GM19351 (cell line): Measurements from ENCODE around the gene GALM.
"Not testable (repeated sequence)": the region's sequence is repeated elsewhere in the genome, so short reads cannot be mapped to it uniquely, and the experiment has no call there.

ENCODE experiments used
- ATAC-seq: cut with Tn5 transposase; IDR thresholded peaks from one replicate; pipeline ENCODE4 v1.9.1; 2021; ENCODE audit warnings: mild to moderate bottlenecking, moderate library complexity; ENCODE audit not compliant: unreplicated experiment

Gene GALM

DNA sequence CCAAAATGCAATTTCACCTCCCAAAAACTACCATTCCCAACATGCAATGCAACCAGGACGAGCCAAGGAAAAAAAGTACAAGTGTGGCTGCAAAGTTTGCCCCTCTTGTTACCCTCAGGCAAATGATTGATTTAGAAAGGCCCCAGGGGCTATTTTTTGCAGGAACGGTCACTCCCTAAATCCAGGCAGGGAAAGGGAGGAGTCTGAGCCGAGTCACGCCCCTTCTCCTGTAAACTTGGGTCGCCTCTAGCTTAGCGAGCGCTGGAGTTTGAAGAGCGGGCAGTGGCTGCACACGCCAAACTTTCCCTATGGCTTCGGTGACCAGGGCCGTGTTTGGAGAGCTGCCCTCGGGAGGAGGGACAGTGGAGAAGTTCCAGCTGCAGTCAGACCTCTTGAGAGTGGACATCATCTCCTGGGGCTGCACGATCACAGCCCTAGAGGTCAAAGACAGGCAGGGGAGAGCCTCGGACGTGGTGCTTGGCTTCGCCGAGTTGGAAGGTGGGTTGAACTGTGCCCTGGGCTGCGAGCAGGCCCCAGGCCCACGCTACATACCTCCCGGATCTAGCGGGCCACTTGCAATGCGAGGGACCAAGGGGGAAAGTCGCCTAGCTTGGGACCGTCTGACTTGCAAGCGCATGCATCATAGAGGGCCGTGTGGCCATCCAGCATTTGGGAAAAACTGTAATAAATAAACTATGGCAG, at the start of gene GALM:
Gene GALM (plus strand): TSS at position 261 of the 702 bp plus-strand sequence. CDS start 48 bp downstream, at position 309.
- ATAC-seq, result no peak

DNA sequence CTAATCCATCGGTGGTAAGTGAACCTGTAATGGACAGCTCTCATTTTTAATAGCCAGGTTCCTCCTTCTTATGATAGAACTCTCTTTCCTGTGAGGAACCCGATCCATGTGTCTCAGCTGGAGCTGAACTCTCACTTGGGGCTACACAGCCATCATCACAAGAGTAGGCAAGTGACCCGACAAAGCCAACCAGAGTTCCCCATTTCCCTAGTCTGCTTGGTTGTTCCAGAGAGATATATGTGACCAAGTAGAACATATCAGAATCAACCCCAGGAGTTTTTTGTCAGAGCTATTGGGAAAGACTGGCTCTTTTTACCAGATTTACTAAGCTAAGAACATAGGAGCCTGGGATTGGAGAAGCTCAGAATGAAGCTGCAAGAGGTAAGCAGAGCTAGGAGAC, 48.6 kb upstream of the GALM start:
- no peak for ATAC-seq

DNA sequence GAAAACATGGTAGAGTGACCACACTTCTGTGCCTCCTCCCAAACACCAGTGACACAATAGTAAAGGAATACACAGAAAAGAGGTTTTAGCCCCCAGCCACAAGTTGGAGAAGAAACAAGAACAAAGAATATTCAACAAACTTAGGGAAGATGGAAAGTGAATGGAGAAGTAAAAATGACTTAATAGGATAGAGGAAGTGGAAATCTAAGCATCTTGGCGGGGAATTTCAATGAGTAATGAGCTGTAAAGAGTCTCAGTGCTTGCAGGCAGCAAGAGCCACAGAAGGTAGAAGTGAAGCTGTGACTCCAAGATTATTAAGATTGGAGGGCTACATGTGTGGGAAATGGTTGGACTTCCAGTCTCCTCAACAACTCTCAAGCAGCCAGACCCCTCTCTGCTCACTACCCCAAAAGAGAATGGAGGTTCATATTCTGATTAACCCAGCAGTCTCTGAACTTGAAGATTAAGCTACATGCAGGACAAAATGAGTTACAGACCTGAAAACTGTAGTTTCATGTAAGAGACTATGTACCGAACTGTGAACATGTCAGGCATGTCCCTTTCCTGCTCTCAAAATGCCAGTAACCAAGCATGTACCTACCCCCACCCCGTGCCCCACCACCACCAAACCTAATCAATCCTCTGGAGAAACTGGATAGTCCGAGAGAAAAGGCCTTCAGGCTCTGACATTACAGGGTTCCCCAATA, 46.3 kb upstream of the GALM start:
- ATAC-seq, result peak; percentile 58

DNA sequence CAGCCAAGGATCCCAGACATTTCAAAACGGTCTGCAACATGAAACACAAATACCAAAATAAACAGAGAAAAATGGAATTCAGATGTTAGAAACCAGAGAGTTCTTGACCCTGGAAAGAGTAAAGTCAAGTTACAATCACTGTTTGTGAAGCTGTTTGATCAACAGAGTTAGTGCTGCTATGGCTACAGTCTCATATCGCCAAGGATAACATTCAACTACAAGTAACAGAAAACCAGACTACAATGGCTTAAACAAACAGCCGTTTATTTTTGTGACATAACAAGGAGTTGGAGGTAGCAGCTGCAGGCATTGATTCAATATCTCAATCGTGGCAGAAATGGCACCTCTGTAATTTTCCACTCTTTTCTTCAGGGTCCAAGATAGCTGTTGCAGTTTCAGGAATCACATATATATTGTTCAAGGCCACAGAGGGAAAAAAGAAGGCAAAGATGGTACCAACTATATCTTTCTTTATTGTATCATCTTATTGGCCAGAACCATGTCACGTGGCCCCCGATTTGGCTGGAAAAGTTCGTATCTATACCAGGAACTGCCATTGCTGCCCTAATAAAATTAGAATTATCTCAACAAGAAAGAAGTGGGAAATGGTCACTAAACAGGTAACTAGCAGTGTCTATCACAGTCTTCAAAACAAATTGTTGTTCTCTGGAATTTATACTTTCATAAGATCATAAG, 45.5 kb upstream of the GALM start:
- ATAC-seq, result no peak

DNA sequence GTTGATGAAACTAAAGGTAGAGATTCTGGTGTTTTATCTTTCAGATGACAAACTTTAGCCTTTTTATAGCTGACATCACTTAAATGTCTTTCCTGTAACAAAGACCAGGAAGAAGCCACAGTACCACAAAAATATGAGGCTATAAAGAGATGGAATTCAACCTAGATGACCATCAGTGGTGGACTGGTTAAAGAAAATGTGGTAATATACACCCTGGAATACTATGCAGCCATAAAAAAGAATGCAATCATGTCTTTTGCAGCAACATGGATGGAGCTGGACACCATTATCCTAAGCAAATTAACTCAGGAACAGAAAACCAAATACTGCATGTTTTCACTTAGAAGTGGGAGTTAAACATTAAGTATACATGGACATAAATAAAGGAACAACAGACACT, 44.9 kb upstream of the GALM start:
- ATAC-seq, result no peak

DNA sequence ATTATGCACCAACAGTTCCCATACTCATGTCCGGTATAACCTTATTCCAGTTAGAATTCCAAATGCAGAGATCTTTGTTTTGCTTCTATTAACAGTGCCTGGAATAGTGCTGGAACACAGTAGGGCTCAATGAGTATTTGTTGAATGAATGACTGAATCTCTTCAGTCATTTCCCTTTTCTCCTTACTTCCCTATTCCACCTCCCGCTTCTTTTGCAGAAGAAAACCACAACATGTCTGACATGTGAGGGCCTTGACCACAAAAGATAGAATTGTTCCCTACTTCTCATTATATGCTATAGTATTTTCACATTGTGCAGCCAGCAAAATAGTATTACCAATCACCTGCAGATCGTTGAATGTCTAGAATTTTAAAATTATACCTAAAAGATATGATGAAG, 43.7 kb upstream of the GALM start:
- ATAC-seq, result no peak

DNA sequence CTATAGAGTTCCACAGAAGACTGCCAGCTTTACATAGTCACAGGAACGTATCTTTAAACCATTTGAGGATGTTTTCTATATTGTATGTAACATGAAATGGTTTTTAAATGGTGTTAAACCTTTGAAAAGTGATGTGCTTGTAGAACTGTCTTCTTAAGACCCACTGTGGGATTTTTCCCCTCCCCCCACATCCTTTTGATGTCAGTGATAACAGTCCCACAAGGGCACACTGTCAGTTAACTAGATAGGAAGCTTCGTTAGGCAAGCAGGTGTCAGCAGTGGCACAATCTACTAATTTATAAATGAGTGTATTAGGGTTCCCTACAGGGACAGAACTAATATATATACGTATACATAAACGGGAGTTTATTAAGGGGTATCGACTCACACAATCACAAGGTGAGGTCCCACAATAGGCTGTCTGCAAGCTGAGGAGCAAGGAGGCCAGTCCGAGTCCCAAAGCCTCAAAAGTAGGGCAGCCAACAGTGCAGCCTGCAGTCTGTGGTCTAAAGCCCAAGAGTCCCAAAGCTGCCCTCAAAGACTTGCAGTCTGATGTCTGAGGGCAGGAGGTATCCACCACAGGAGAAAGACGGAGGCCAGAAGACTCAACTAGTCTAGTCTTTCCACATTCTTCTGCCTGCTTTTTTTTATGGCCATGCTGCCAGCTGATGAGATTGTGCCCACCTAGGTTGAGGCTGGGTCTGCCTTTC, 39.4 kb upstream of the GALM start:
- ATAC-seq, result no peak

DNA sequence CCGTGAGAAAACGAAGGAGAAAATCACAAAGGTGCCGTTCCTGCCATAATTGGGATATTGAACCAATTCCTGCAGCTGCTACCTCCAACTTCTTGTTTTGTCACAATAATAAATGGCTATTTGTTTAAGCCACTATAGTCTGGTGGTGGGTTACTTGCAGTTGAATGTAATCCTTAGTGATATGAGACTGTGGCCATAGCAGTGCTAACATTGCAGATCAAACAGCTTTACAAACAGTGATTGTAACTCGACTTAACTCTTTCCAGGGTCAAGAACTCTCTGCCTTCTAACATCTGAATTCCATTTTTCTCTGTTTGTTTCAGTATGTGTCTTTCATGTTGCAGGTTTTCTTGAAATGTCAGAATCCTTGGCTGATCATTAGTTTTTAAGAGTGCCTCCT, 38.5 kb upstream of the GALM start:
- no peak for ATAC-seq

DNA sequence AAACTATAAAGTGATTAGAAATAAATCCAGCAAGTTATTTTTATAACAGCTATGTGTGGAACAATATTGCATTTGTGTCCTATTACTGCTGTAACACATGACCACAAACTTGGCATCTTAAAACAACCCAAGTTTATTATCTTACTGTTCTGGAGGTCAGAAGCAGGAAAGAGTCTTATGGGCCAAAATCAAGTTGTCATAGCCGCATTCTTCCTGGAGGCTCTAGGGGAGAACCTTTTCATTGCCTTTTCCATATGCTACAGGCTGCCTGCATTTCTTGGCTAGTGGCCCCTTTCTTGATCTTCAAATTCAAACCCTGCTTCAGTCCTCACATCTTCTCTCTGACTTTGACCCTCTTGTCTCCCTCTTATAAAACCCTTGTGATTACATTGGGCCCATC, 36.2 kb upstream of the GALM start:
- no peak for ATAC-seq

DNA sequence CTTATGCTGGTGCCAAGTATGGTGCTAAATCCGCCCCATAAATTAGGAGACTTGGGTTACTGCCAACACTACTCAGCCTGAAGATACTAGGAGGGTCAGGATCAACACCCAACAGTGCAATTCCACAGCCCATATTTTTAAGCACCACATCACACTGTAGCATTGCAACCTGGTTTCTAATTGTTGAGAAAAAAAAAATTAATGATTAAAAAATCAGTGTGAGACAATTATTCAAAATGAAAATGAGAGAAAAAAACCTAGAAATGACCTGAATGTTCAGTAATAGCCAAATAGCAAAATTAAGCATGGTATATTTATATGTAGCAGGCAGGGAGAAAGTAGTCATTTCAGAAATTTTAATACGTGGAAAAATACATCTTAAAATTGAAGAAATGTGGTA, 33.9 kb upstream of the GALM start:
- no peak for ATAC-seq

DNA sequence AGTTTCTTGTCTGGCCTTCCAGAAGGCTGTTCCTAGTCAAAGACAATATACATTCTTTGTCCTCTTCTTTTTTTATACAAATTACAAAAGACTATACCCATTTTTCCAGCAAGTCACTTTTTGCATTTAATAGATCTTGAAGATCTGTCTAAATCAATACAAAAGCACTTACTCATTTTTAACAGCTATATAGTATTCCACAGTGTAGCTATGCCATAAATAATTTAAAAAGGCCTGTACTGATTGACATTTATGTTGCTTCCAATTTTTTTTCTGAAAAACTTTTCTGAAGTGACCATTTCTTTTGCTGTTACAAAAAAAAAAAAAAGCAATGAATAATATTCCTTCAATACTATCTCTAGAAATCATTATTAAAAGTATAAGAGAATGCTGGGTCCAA, 32.9 kb upstream of the GALM start:
- no peak for ATAC-seq

DNA sequence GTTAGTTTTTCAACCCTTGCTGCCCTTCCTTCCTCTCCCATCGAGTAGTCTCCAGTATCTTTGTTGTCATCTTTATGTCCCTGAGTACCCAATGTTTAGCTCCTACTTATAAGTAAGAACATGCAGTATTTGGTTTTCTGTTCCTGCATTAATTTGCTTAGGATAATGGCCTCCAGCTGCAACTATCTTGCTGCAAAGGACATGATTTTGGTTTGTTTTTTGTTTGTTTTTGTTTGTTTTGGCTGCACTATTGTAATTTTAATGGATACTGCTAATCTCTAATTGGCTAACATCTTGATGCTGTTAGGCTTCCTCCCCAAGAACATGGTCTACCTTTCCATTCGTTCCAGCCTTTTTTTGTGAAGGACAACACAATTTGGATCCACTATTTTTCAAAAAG, 32.0 kb upstream of the GALM start:
- ATAC-seq, result no peak

DNA sequence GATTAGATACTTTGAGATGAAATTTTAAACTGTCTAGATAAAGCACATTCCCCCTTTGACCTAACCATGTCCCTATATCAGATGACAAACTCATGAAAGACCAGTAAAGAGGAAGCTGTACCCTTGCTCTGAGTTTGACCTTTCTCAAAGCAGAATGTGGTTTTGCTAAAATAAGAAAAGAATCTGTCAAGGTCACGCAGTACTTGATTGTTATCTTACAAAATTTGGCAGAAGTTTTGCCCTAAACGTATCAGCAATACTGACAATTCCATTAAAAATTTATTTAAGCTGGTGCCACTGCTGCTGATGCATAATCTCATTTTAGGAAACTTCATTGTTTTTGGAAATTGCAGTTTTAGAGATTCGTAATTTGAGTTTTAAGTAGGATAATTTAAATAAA, 31.2 kb upstream of the GALM start:
- peak; percentile 95 for ATAC-seq

DNA sequence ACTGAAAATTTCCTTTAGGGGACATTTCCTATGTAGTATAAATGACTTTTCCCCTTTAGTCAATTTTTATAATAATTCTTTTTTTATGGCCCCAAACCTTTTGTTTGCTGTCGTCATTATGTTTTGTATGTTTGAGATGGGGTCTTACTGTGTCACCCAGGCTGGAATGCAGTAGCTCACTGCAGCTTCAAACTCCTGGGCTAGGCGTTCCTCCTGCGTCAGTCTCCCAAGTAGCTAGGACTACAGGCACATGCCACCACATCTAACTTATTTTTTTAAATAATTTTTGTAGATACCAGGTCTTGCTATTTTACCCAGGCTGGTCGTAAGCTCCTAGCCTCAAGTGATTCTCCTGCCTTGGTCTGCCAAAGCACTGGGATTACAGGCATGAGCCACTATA, 30.8 kb upstream of the GALM start:
- ATAC-seq, result no peak

DNA sequence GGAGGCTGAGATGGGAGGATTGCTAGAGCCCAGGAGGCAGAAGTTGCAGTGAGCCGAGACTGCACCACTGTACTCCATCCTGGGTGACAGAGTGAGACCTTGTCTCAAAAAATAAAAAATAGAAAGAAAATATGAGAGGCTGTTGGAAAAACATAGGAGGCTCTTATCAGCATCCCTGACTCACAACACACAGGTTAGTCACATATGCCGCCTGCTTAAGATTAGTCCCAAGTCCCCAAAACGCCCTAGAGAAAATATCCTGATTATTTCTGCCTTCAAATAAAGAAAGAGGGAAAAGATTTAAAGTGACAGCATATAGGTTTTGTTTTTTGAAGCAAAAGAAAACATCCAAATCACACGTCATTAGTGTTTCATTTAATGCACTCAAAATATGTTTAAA, 29.8 kb upstream of the GALM start:
- no peak for ATAC-seq

DNA sequence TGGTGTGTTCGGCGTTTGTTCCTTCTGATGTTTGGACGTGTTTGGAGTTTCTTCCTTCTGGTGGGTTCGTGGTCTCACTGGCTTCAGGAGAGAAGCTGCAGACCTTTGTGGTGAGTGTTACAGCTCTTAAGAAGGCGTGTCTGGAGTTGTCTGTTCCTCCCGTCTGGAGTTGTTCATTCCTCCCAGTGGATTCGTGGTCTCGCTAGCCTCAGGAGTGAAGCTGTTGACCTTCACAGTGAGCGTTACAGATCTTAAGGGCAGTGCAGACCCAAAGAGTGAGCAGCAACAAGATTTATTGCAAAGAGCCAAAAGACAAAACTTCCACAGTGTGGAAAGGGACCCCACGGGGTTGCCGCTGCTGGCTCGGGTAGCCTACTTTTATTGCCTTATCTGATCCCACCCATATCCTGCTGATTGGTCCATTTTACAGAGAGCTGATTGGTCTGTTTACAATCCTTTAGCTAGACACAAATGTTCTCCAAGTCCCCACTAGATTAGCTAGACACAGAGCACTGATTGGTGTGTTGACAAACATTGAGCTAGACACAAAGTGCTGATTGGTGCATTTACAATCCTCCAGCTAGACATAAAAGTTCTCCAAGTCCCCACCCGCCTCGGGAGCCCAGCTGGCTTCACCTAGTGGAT, 23.4 kb upstream of the GALM start:
- not testable (repeated sequence) for ATAC-seq

DNA sequence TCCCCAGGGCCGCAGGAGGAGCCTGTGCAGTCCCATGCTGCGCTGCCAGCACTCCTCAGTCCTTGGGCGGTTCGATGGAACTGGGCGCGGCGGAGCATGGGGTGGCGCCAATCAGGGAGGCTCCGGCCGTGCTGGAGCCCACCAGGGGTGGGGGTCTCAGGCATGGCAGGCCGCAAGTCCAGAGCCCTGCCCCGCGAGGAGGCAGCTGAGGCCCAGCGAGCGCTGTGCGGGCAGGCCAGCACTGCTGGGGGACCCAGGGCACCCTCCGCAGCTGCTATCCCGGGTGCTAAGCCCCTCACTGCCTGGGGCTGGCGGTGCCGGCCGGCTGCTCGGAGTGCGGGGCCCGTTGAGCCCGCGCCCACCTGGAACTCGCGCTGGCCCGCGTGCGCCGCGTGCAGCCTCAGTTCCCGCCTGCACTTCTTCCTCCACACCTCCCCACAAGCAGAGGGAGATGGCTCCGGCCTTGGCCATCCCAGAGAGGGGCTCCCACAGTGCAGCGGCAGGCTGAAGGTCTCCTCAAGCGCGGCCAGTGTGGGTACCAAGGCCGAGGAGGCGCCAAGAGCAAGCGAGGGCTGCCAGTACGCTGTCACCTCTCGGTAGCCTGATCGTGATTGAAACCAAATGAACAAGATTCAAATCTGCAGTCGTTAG, 22.8 kb upstream of the GALM start:
- no peak for ATAC-seq

DNA sequence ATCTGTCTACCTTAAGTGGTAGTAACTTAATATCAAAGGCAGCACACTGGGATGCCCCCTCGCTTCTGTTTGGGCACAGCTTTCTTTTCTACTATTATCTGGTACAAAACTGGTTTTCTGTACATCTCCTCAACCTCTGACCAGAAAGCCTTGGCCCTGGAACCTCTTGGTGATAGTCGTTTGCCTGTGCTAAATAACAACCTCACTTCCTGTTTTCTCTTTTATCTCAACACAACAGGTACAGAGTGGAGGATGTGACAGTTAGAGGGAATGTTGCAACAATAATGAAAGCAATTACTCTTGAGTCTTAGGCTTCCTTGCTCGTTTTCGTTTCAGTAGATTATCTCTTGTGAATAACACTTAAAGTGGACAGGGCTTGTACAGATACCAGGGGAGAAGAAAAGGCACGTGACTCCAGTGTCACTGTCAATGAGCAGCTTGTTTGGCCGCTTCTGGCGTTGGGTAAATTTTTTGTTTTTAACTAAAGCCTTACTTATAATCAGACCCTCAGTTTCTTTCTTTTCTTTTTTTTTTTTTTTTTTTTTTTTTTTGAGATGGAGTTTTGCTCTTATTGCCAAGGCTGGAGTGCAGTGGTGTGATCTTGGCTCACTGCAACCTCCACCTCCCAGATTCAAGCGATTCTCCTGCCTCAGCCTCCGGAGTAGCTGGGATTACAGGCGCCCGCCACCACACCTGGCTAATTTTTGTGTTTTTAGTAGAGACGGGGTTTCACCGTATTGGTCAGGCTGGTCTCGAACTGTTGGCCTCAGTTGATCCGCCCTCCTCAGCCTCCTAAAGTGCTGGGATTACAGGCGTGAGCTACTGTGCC, 22.0 kb upstream of the GALM start:
- ATAC-seq, result not testable (repeated sequence)

DNA sequence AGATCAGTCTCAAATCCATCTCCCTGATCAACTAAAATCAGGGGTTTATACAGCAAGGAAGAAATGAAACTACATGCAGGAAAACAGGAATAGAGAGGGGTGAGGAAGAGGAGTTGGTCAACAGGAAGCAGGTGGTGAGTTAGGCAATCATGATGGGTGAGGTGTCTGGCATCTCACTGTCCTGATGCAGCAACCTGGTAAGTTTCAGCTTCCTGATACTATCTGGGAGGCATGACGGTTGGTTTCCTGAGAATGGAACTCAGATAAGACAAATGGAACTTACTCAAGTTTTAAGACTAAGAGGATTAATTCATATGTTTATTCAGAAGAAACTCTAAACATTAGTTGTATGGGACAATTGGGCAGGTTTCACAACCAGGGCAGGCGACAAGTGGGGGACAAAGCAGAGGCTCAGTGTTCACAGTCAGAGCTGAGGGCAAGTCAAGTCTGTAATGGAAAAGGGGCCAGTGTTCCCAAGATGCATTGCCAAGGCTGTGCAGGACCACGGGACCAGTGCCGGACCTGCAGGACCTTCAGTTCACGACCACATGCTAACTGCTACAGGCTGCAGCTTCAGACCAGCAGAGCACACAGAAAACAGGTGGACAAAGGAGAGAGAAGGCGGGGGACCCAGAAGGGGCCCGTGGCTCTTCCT, 17.7 kb upstream of the GALM start:
- no peak for ATAC-seq
